ENCODE data around the gene SLC9A9. TPM values are rescaled to one million over a fixed set of nuclear protein-coding genes. Genes with fewer than 3 reads are reported as not detected.

SLC9A9 gene
- total and polyA plus RNA-seq, 2 of the 8 experiments (the other 6 are each of a cell fraction or from before 2014, with no cell fraction given), result 0.48 to 1.1 TPM

DNA sequence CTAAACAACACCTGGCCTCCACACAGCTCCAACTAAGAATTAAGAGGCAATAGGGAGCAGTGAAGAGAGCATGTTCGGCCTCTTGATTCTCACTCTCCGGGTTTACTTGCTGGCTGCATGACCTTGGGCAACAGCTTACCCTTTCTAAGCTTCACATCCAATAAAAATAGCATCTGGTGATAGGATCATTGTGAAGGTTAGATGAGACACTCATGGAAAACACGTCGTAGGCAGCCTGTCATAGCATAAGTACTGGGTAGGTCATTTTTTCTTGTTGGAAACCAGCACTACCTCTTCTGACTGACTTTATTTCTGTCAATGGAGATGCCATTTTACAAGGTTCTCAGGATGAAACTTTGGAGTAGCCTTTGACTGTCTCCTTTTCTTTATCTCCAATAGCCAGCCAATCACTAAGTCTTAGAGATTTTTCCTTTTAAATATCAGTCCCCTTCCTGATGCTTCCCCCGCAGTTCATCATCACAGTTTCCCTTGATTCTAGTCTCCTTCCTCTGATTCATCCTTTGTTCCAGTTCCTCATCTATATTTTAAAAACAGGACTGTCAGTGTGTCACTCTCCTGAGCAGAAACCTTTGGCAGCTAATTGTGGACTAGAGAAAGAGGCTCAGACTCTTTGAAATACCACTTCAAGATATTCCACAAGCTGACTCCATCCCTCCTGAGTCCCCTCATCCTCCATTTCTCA, 271.5 kb downstream of the SLC9A9 start (continued):
- no peak for TF ChIP-seq SRF (IDR thresholded peaks at IDR 0.05; ENCODE audit: low read depth, low read length)
- no peak for TF ChIP-seq POLR2AphosphoS5 (IDR thresholded peaks at IDR 0.05; ENCODE audit: low read depth, low read length)
- no peak for TF ChIP-seq SP1 (IDR thresholded peaks at IDR 0.05; ENCODE audit: low read depth, low read length)
